Right atrium auricular region (tissue), 2 donors: Measurements from ENCODE around the gene TEKT2. TPM values are rescaled to one million over a fixed set of nuclear protein-coding genes. Genes with fewer than 3 reads are reported as not detected.

ENCODE experiments used
- DNase-seq: peaks from one replicate; pipeline ENCODE4 v3.0.0-alpha.2; 2019; ENCODE audit warnings: low spot score
- H3K27ac ChIP-seq, 2 donors: fragments of 200-600 bp; sonication (generic); 1 replicate in 1 of 2; 2 replicates in 1 of 2; pipeline ENCODE4 v1.5.1; 2016 to 2019
- H3K27me3 ChIP-seq, 2 donors: fragments of 200-600 bp; sonication (generic); one replicate each; pipeline versions ENCODE4 v1.5.1 to v1.6.0; 2017 to 2019
- H3K36me3 ChIP-seq: fragments of 200-600 bp; sonication (generic); one replicate; pipeline ENCODE4 v1.5.1; 2016
- H3K4me1 ChIP-seq, 2 donors: fragments of 200-600 bp; sonication (generic); one replicate each; pipeline versions ENCODE4 v1.5.1 to v1.6.0; 2017 to 2019
- H3K4me3 ChIP-seq, 2 donors: fragments of 200-600 bp; sonication (generic); 1 replicate in 1 of 2; 2 replicates in 1 of 2; pipeline ENCODE4 v1.5.1; 2017 to 2019; ENCODE audit warnings: mild to moderate bottlenecking in 1 of 2, moderate library complexity in 1 of 2
- H3K9me3 ChIP-seq, 2 donors: fragments of 200-600 bp; sonication (generic); one replicate each; pipeline ENCODE4 v1.5.1; 2019
- CTCF ChIP-seq, 2 donors: fragments of 200-600 bp; sonication (generic); IDR thresholded peaks; one replicate each; pipeline ENCODE4 v1.5.1; 2019; ENCODE audit warnings: antibody characterized with exemption in 2 of 2
- total RNA-seq, 2 donors: library from RNA; depleted of rRNA; stranded (reverse); fragments of >200 nt; gene quantifications; one replicate each; pipeline ENCODE4 v1.1.0, GENCODE V29; 2016

TEKT2 gene
- total RNA-seq, 2 donors from 2014 or later = 0.41 TPM; not detected in 1

- Histone ChIP-seq H3K9me3 (no peaks in the 10 kb centered on the region), H3K4me3 (peak overlapping the region; percentile 86 to 94), H3K27me3 (no peaks in the 10 kb centered on the region), H3K4me1 (peaks cover 0 to 34% of the 10 kb centered on the region in 2 donors), H3K36me3 (peaks cover 17% of the 10 kb centered on the region), H3K27ac (peak overlapping the region; percentile 85 to 90)
- no peak for TF ChIP-seq CTCF (IDR thresholded peaks at IDR 0.05)
- no peak for DNase-seq
Observed at GRCh38 chr1:36088265-36088576, 4.3 kb downstream of the TEKT2 start.

- Histone ChIP-seq H3K4me1 (peaks cover 0 to 31% of the 10 kb centered on the region in 2 donors), H3K36me3 (peaks cover 23% of the 10 kb centered on the region), H3K27ac (peak within 1 kb of the TSS; percentile 85 to 90), H3K9me3 (no peaks in the 10 kb centered on the region), H3K4me3 (peak within 1 kb of the TSS; percentile 86 to 94), H3K27me3 (no peaks in the 10 kb centered on the region)
- DNase-seq = peak; percentile 87
- peak; percentile 98 to 99 for TF ChIP-seq CTCF (IDR thresholded peaks at IDR 0.05)
Observed at GRCh38 chr1:36088577-36089392, 4.9 kb downstream of the TEKT2 start, which contains the start of gene ADPRS. Gene ADPRS (plus strand): TSS chr1:36088892. CDS start chr1:36088905, 13 bp downstream.

GRCh38 chr1:36089393-36090121 is 5.7 kb downstream of the TEKT2 start:
- no peak for DNase-seq
- H3K36me3 ChIP-seq = peaks cover 27% of the 10 kb centered on the region
- TF ChIP-seq CTCF (IDR thresholded peaks at IDR 0.05) = no peak
- H3K4me1 ChIP-seq = peaks cover 0 to 23% of the 10 kb centered on the region in 2 donors
- no peaks in the 10 kb centered on the region for H3K9me3 ChIP-seq
- H3K4me3 ChIP-seq = peak overlapping the region; percentile 86 to 94
- no peaks in the 10 kb centered on the region for H3K27me3 ChIP-seq
- peak overlapping the region; percentile 85 to 90 for H3K27ac ChIP-seq

- DNase-seq = no peak
- Histone ChIP-seq H3K27me3 (no peaks in the 10 kb centered on the region), H3K36me3 (peaks cover 32% of the 10 kb centered on the region), H3K4me3 (no peak overlapping the region), H3K27ac (no peak overlapping the region), H3K4me1 (peaks cover 0 to 19% of the 10 kb centered on the region in 2 donors), H3K9me3 (no peaks in the 10 kb centered on the region)
- no peak for TF ChIP-seq CTCF (IDR thresholded peaks at IDR 0.05)
Observed at GRCh38 chr1:36091141-36091540, 7.2 kb downstream of the TEKT2 start.

- peaks cover 0 to 19% of the 10 kb centered on the region in 2 donors for H3K4me1 ChIP-seq
- peaks cover 32% of the 10 kb centered on the region for H3K36me3 ChIP-seq
- H3K9me3 ChIP-seq = no peaks in the 10 kb centered on the region
- no peak for DNase-seq
- H3K4me3 ChIP-seq = no peak overlapping the region
- no peaks in the 10 kb centered on the region for H3K27me3 ChIP-seq
- no peak for TF ChIP-seq CTCF (IDR thresholded peaks at IDR 0.05)
- no peak overlapping the region for H3K27ac ChIP-seq
Observed at GRCh38 chr1:36091698-36092097, 7.8 kb downstream of the TEKT2 start.
